ENCODE data around the gene EHF.

EHF gene

DNA sequence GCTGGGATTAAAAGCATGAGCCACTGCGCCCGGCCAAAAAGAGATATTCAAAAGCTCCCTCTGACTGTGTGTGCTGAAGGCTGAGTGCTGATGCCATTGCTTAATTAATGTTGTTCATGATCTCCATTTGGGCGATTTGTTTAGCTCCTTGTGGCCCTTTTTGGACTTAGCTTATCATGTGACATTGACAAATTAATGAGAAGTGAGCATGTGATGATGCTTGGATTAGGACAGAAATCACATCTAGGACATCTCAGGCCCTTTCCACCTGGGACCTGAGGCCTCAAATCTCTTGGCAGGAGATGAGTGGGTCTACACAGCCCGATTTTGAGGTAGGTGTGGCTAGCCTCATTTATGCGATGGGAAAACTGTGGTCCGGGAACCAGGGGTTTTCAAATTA lies 10.4 kb downstream of the EHF start:
- Histone ChIP-seq H3K27ac (ENCODE audit: extremely low read depth, low read depth, low read length) (no peak overlapping the region), H3K9me3 (ENCODE audit: control insufficient read depth, insufficient read depth, low read depth, low read length) (no peaks in the 10 kb centered on the region), H3K4me3 (ENCODE audit: low read depth, low read length) (no peak overlapping the region), H3K4me1 (ENCODE audit: control insufficient read depth, insufficient read depth, low read length) (no peaks in the 10 kb centered on the region), H3K36me3 (ENCODE audit: control insufficient read depth in 2 of 2, insufficient read depth in 1 of 2, low read length in 2 of 2) (no peaks in the 10 kb centered on the region)
- ChIA-PET CTCF (no interaction called here), POLR2A (no interaction called here)
- TF ChIP-seq HOXC10 (CRISPR knock-in tag; IDR thresholded peaks at IDR 0.05): no peak
- no peak for TF ChIP-seq REST (tag by site-specific recombination; IDR thresholded peaks at IDR 0.05)
- no peak for TF ChIP-seq ZNF521 (tag by site-specific recombination; IDR thresholded peaks at IDR 0.05)
- TF ChIP-seq ZNF670 (tag by site-specific recombination; IDR thresholded peaks at IDR 0.05; ENCODE audit: low read depth): no peak
- TF ChIP-seq ZNF560 (tag by site-specific recombination; IDR thresholded peaks at IDR 0.05; ENCODE audit: borderline replicate concordance): no peak
- no peak for TF ChIP-seq ZBTB7A (tag by site-specific recombination; IDR thresholded peaks at IDR 0.05; ENCODE audit: low read depth)
- TF ChIP-seq, protein P1, sequence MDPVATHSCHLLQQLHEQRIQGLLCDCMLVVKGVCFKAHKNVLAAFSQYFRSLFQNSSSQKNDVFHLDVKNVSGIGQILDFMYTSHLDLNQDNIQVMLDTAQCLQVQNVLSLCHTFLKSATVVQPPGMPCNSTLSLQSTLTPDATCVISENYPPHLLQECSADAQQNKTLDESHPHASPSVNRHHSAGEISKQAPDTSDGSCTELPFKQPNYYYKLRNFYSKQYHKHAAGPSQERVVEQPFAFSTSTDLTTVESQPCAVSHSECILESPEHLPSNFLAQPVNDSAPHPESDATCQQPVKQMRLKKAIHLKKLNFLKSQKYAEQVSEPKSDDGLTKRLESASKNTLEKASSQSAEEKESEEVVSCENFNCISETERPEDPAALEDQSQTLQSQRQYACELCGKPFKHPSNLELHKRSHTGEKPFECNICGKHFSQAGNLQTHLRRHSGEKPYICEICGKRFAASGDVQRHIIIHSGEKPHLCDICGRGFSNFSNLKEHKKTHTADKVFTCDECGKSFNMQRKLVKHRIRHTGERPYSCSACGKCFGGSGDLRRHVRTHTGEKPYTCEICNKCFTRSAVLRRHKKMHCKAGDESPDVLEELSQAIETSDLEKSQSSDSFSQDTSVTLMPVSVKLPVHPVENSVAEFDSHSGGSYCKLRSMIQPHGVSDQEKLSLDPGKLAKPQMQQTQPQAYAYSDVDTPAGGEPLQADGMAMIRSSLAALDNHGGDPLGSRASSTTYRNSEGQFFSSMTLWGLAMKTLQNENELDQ (tag by site-specific recombination; IDR thresholded peaks at IDR 0.05; ENCODE audit: low read depth): no peak
- TF ChIP-seq, protein P2, sequence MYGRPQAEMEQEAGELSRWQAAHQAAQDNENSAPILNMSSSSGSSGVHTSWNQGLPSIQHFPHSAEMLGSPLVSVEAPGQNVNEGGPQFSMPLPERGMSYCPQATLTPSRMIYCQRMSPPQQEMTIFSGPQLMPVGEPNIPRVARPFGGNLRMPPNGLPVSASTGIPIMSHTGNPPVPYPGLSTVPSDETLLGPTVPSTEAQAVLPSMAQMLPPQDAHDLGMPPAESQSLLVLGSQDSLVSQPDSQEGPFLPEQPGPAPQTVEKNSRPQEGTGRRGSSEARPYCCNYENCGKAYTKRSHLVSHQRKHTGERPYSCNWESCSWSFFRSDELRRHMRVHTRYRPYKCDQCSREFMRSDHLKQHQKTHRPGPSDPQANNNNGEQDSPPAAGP (tag by site-specific recombination; IDR thresholded peaks at IDR 0.05): no peak
- TF ChIP-seq INSM2 (tag by site-specific recombination; IDR thresholded peaks at IDR 0.05): no peak
- TF ChIP-seq, protein P3, sequence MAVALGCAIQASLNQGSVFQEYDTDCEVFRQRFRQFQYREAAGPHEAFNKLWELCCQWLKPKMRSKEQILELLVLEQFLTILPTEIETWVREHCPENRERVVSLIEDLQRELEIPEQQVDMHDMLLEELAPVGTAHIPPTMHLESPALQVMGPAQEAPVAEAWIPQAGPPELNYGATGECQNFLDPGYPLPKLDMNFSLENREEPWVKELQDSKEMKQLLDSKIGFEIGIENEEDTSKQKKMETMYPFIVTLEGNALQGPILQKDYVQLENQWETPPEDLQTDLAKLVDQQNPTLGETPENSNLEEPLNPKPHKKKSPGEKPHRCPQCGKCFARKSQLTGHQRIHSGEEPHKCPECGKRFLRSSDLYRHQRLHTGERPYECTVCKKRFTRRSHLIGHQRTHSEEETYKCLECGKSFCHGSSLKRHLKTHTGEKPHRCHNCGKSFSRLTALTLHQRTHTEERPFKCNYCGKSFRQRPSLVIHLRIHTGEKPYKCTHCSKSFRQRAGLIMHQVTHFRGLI (tag by site-specific recombination; IDR thresholded peaks at IDR 0.05): no peak
- no peak for TF ChIP-seq ZFP41 (tag by site-specific recombination; IDR thresholded peaks at IDR 0.05; ENCODE audit: borderline replicate concordance)
- TF ChIP-seq, protein P4, sequence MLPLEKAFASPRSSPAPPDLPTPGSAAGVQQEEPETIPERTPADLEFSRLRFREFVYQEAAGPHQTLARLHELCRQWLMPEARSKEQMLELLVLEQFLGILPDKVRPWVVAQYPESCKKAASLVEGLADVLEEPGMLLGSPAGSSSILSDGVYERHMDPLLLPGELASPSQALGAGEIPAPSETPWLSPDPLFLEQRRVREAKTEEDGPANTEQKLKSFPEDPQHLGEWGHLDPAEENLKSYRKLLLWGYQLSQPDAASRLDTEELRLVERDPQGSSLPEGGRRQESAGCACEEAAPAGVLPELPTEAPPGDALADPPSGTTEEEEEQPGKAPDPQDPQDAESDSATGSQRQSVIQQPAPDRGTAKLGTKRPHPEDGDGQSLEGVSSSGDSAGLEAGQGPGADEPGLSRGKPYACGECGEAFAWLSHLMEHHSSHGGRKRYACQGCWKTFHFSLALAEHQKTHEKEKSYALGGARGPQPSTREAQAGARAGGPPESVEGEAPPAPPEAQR (tag by site-specific recombination; IDR thresholded peaks at IDR 0.05): no peak
- no peak for TF ChIP-seq ZNF140 (tag by site-specific recombination; IDR thresholded peaks at IDR 0.05)

- Histone ChIP-seq H3K4me3 (ENCODE audit: low read depth, low read length) (no peak overlapping the region), H3K9me3 (ENCODE audit: control insufficient read depth, insufficient read depth, low read depth, low read length) (no peaks in the 10 kb centered on the region), H3K27ac (ENCODE audit: extremely low read depth, low read depth, low read length) (no peak overlapping the region), H3K36me3 (ENCODE audit: control insufficient read depth in 2 of 2, insufficient read depth in 1 of 2, low read length in 2 of 2) (no peaks in the 10 kb centered on the region), H3K4me1 (ENCODE audit: control insufficient read depth, insufficient read depth, low read length) (no peaks in the 10 kb centered on the region)
- ChIA-PET CTCF (interaction anchor here (0.7 kb wide), 2 partner anchors 62 to 87 kb away, joined by 3 read pairs; no protein-coding TSS in a partner anchor), POLR2A (no interaction called here)
- TF ChIP-seq YY2 (tag by site-specific recombination; IDR thresholded peaks at IDR 0.05) (no peak), ZNF837 (tag by site-specific recombination; IDR thresholded peaks at IDR 0.05) (no peak), ZIC2 (tag by site-specific recombination; IDR thresholded peaks at IDR 0.05) (no peak), SP3 (tag by site-specific recombination; IDR thresholded peaks at IDR 0.05) (no peak), ZNF19 (tag by site-specific recombination; IDR thresholded peaks at IDR 0.05; ENCODE audit: low read depth) (no peak), ZNF341 (tag by site-specific recombination; IDR thresholded peaks at IDR 0.05; ENCODE audit: low read depth) (no peak), ZNF114 (tag by site-specific recombination; IDR thresholded peaks at IDR 0.05) (no peak), ZNF16 (tag by site-specific recombination; IDR thresholded peaks at IDR 0.05; ENCODE audit: low read depth) (no peak), GLIS2 (tag by site-specific recombination; IDR thresholded peaks at IDR 0.05) (no peak), KLF7 (tag by site-specific recombination; IDR thresholded peaks at IDR 0.05; ENCODE audit: borderline replicate concordance) (no peak)
- TF ChIP-seq, protein P2 (tag by site-specific recombination; IDR thresholded peaks at IDR 0.05): no peak
These were observed 10.8 kb downstream of the EHF start for GRCh38 chr11:34631737-34632104.
